ENCODE measurements around the gene ZNF559. TPM values are rescaled to one million over a fixed set of nuclear protein-coding genes. Genes with fewer than 3 reads are reported as not detected.
A peak's percentile ranks its signal among the peaks of the same experiment; 100 is the strongest.

The ZNF559 gene
- total RNA-seq, 1 donor = 18.0 TPM

DNA sequence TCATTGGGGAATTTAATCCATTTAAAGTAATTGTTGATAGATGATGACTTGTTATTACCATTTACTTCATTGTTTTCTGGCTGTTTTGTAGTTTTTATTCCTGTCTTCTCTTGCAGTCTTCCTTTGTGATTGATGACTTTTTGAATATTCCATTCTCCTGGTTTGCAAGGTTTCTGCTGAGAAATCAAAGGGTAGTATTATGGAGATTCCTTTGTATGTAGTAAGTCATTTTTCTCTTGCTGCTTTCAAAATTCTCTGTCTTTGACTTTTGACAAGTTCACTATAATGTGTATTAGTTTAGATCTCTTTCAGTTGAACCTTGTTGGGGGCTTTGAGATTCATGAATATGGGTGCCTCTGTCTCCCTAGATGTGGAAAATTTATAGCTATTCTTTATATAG, 6.0 kb downstream of the ZNF559 start:
- TF ChIP-seq, protein P1, sequence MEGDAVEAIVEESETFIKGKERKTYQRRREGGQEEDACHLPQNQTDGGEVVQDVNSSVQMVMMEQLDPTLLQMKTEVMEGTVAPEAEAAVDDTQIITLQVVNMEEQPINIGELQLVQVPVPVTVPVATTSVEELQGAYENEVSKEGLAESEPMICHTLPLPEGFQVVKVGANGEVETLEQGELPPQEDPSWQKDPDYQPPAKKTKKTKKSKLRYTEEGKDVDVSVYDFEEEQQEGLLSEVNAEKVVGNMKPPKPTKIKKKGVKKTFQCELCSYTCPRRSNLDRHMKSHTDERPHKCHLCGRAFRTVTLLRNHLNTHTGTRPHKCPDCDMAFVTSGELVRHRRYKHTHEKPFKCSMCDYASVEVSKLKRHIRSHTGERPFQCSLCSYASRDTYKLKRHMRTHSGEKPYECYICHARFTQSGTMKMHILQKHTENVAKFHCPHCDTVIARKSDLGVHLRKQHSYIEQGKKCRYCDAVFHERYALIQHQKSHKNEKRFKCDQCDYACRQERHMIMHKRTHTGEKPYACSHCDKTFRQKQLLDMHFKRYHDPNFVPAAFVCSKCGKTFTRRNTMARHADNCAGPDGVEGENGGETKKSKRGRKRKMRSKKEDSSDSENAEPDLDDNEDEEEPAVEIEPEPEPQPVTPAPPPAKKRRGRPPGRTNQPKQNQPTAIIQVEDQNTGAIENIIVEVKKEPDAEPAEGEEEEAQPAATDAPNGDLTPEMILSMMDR (IDR thresholded peaks at IDR 0.05; ENCODE audit: insufficient read depth, low read length) = no peak
- no peak for DNase-seq (ENCODE audit: low read depth)

DNA sequence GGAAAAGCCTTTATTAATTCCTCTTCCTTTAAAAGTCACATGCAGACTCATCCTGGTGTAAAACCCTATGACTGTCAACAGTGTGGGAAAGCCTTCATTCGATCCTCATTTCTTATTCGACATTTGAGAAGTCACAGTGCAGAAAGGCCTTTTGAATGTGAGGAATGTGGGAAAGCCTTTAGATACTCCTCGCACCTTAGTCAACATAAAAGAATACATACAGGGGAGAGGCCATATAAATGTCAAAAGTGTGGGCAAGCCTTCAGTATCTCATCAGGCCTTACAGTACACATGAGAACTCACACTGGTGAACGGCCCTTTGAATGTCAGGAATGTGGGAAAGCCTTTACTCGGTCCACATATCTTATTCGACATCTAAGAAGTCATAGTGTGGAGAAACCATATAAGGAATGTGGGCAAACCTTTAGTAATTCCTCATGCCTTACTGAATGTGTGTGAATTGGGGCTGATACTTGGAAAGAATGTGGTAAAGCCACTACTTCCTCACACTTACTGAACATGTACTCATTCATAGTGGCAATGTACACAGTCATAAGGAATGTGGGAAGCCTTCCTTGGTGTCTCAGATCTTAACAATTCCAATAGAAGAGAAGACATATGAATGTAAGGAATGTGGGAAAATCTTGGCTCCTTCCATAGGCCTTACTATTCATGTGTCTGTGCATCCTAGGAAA, 18.8 kb downstream of the ZNF559 start:
- H3K4me3 ChIP-seq (ENCODE audit: low read depth, low read length) = no peak overlapping the region
- peak; percentile 2 for DNase-seq (ENCODE audit: low read depth)
- TF ChIP-seq, protein P1 (IDR thresholded peaks at IDR 0.05; ENCODE audit: insufficient read depth, low read length) = no peak

More for the DNA sequence above, 6.0 kb downstream of the ZNF559 start:
- no peak overlapping the region for H3K4me3 ChIP-seq (ENCODE audit: low read depth, low read length)

DNA sequence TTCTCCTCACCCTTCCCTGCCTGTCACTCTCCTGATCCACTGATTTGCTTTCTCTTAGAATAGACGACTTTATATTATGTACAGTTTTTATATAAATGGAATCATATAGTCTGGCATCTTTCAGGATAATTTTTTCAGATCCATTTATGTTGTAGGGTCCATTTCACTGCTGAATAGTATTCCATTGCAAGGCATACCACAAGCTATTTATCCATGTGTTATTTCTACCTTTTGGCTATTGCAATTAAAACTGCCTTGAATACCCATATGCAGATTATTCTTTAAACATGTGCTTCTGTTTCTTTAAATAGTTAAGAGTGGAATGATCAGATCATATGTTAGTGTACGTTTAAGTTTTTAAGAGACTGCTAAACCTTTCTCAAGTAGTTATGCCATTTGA, 21.0 kb downstream of the ZNF559 start:
- no peak overlapping the region for H3K4me3 ChIP-seq (ENCODE audit: low read depth, low read length)
- TF ChIP-seq, protein P1 (IDR thresholded peaks at IDR 0.05; ENCODE audit: insufficient read depth, low read length) = no peak
- no peak for DNase-seq (ENCODE audit: low read depth)

DNA sequence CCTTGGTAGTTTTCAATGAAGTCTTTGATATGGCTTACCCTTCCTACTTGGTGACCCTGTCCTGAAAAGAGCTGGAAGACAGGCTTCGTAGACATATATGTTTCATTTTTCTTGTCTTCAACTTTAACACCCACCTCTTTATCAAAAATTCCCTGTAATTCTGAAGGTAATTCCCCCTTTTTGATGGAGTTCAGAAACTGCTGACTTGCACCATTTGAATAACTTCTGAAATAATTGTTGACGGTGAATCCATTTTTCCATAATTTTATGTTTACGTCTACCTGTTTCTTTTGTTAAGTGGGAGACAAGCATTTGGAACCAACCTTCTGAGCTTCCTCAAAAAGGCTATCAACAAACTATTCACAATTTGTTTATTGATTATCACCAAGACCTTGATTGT, 24.3 kb downstream of the ZNF559 start:
- H3K4me3 ChIP-seq (ENCODE audit: low read depth, low read length) = no peak overlapping the region
- TF ChIP-seq, protein P1 (IDR thresholded peaks at IDR 0.05; ENCODE audit: insufficient read depth, low read length) = no peak
- DNase-seq (ENCODE audit: low read depth) = no peak

DNA sequence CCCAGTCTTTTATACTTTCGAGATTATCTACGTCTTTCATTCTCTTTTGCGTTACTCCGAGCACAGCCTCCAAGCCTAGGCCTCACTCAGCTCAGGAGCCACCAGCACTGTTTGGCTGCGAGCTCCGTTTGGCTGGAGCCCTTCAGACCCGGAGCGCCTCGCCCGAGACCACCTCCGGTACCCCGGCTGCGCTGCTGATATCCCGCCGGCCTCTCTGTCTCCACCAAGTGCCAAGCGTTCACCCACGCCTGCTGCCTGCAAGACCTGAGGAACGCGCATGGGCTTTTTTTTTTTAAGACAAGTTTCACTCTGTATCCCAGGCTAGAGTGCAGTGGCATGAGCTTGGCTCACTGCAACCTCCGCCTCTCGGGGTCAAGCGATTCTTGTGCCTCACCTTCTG, 24.7 kb downstream of the ZNF559 start:
- no peak for DNase-seq (ENCODE audit: low read depth)
- TF ChIP-seq, protein P1 (IDR thresholded peaks at IDR 0.05; ENCODE audit: insufficient read depth, low read length) = no peak
- H3K4me3 ChIP-seq (ENCODE audit: low read depth, low read length) = no peak overlapping the region

DNA sequence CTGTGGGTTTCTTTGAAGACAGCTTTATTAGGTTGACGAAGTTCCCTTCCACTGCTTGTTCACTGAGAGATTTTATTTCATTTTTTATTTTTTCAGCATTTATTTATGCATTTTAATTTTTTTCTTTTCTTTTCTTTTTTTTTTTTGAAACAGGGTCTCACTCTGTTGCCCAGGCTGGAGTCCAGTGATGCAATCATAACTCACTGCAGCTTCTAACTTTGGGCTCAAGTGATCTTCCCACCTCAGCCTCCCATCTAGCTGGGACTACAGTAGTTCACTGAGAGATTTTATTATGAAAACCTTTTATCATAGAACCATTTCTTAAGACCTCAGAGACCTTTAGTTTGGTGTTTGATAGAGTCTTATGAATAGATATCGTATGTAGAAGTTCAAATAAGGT, 28.5 kb downstream of the ZNF559 start:
- no peak overlapping the region for H3K4me3 ChIP-seq (ENCODE audit: low read depth, low read length)
- no peak for DNase-seq (ENCODE audit: low read depth)
- TF ChIP-seq, protein P1 (IDR thresholded peaks at IDR 0.05; ENCODE audit: insufficient read depth, low read length) = no peak

DNA sequence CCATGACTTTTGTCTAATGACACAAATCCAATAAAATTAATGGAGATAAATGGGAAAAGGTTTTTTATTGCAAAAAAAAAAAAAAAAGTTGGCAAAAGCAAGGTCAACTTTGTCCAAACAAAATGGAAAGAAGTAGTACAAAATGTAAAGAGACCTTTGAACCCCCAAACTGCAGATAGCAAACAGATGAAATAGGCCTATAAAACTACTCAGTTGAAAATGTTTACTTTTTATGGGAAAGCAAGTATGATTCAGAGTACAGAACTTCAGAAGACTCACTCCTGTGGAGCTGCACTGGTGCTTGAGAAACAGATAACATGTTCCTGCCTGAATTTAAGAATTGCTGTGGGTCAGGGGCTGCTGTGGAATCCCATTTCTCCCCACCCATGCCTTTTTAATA, 29.0 kb downstream of the ZNF559 start:
- H3K4me3 ChIP-seq (ENCODE audit: low read depth, low read length) = no peak overlapping the region
- TF ChIP-seq, protein P1 (IDR thresholded peaks at IDR 0.05; ENCODE audit: insufficient read depth, low read length) = no peak
- DNase-seq (ENCODE audit: low read depth) = no peak
